ENCODE results near the gene DVL1. TPM values are rescaled to one million over a fixed set of nuclear protein-coding genes. Genes with fewer than 3 reads are reported as not detected.

Gene DVL1
- polyA plus RNA-seq, 4 donors = 46.7 to 88.8 (median 61.3) TPM

DNA sequence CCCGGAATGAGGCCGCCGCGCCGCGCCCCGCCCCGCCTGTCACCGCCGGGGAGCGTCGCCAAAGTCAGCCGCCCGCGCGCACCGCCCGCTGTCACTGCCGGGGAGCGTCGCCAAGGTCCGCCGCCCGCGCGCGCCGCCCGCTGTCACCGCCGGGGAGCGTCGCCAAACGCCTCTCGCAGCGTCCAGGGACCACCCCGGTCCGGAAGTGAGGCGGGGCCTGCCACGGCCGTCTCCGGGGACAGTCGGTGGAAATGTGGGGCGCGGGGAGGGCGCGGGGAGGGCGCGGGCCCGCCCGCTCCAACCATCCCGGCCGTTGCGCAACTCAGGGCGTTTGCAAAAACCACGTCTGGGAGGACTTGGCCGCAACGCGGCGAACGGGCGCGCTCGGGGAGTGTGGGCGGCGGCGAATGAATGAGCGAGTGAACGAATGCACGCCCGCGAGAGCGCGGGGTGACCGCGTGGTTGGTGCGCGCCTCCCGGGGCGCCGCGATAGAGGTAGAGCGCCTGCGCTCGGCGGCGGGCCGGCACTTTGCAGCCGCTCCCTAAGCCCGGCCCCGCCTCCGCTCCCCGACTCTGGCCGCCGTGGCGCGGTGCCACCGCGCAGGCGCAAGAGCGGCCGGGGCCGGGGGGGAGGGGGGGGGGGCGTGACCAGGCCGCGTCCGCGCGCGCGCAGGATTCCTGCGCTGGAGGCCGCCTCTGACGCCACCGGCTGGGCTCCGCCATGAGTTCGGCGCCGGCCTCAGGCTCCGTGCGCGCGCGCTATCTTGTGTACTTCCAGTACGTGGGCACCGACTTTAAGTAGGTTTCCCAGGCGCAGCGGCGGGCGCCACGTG is 41.1 kb downstream of the DVL1 start, which contains the start of the genes ACAP3 and PUSL1:
ACAP3 (minus strand) TSS at position 8 of the 833 bp plus-strand sequence. CDS start 115 bp downstream, outside the sequence.
PUSL1 (plus strand) TSS at position 675 of the 833 bp plus-strand sequence; CDS start at position 722, 47 bp downstream.
- Histone ChIP-seq H3K27ac (ENCODE audit: low read depth in 1 of 3, low read length in 2 of 3) (peak within 1 kb of the TSS; percentile 89 to 95 (median 95)), H3K9me3 (ENCODE audit: control insufficient read depth in 2 of 2, insufficient read depth in 1 of 2, low read depth in 1 of 2, low read length in 1 of 2) (no peaks in the 10 kb centered on the region), H3K36me3 (ENCODE audit: control insufficient read depth in 3 of 3, insufficient read depth in 2 of 3, low read depth in 1 of 3, low read length in 3 of 3) (peaks cover 6 to 47% (median 9%) of the 10 kb centered on the region in 3 donors), H3K27me3 (ENCODE audit: control insufficient read depth in 3 of 3, insufficient read depth in 3 of 3, low read length in 3 of 3) (no peaks in the 10 kb centered on the region), H3K4me3 (ENCODE audit: low read depth in 1 of 3, low read length in 3 of 3) (peak within 1 kb of the TSS; percentile 69 to 83 (median 76)), H3K4me1 (ENCODE audit: control insufficient read depth in 3 of 3, insufficient read depth in 2 of 3, low read depth in 1 of 3, low read length in 2 of 3) (peaks cover 7 to 34% (median 13%) of the 10 kb centered on the region in 3 donors)
- no peak for FAIRE-seq
- DNase-seq = peak; percentile 90 to 96
- WGBS, 3 donors = 1% methylated on average over 82 to 130 of the region's 131 CpGs

DNA sequence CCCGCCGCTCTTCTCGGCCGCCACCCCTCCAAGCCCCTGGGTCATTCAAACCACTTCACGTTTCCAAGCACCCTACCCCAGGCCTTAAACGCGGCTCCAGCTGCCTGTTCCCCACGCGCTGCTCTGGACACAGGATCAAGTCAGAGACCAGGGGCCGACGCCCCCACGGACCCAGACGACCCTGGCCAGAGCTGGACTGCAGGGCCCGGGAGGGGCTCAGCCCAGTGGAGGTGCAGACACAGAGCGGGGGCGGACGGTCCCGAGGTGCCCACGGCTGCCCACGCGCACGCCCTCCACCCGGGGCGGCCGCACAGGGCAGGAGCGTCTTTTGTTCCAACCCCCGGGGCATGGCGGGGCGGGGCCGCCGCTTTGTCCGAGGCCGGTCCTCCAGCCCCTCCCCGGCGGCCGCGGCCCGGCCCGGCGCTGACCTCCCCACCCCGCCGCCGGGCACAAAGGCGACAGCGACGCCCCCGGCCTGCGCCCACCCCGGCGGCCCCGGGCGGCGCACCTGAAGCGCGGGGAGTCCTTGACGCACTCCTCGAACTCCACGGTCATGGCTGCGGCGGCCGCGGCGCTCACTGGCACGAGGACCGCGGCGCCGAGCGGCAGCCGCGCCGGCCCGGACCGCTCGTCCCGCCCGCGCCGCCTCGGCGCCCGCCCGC is 41.8 kb downstream of the DVL1 start:
- peak overlapping the region; percentile 69 to 85 (median 82) for H3K27ac ChIP-seq (ENCODE audit: low read depth in 1 of 3, low read length in 2 of 3)
- peaks cover 7 to 34% (median 13%) of the 10 kb centered on the region in 3 donors for H3K4me1 ChIP-seq (ENCODE audit: control insufficient read depth in 3 of 3, insufficient read depth in 2 of 3, low read depth in 1 of 3, low read length in 2 of 3)
- H3K9me3 ChIP-seq (ENCODE audit: control insufficient read depth in 2 of 2, insufficient read depth in 1 of 2, low read depth in 1 of 2, low read length in 1 of 2) = no peaks in the 10 kb centered on the region
- no peak for FAIRE-seq
- DNase-seq = peak in 1 of 2 donors; percentile 34
- H3K4me3 ChIP-seq (ENCODE audit: low read depth in 1 of 3, low read length in 3 of 3) = peak overlapping the region; percentile 65 to 76 (median 68)
- H3K27me3 ChIP-seq (ENCODE audit: control insufficient read depth in 3 of 3, insufficient read depth in 3 of 3, low read length in 3 of 3) = no peaks in the 10 kb centered on the region
- peaks cover 0 to 47% (median 4%) of the 10 kb centered on the region in 3 donors for H3K36me3 ChIP-seq (ENCODE audit: control insufficient read depth in 3 of 3, insufficient read depth in 2 of 3, low read depth in 1 of 3, low read length in 3 of 3)
- WGBS, 3 donors = 0 to 1% (median 1%) methylated on average over 31 to 83 of the region's 83 CpGs

GRCh38 chr1:1306661-1307260 is 42.5 kb downstream of the DVL1 start:
- Histone ChIP-seq H3K9me3 (ENCODE audit: control insufficient read depth in 2 of 2, insufficient read depth in 1 of 2, low read depth in 1 of 2, low read length in 1 of 2) (no peaks in the 10 kb centered on the region), H3K36me3 (ENCODE audit: control insufficient read depth in 3 of 3, insufficient read depth in 2 of 3, low read depth in 1 of 3, low read length in 3 of 3) (peaks cover 0 to 47% (median 2%) of the 10 kb centered on the region in 3 donors), H3K27ac (ENCODE audit: low read depth in 1 of 3, low read length in 2 of 3) (peak overlapping the region; percentile 20 to 85 (median 75)), H3K4me1 (ENCODE audit: control insufficient read depth in 3 of 3, insufficient read depth in 2 of 3, low read depth in 1 of 3, low read length in 2 of 3) (peaks cover 7 to 34% (median 13%) of the 10 kb centered on the region in 3 donors), H3K4me3 (ENCODE audit: low read depth in 1 of 3, low read length in 3 of 3) (peak overlapping the region; percentile 65 to 76 (median 68)), H3K27me3 (ENCODE audit: control insufficient read depth in 3 of 3, insufficient read depth in 3 of 3, low read length in 3 of 3) (no peaks in the 10 kb centered on the region)
- 19 to 37% (median 37%) methylated on average over 27 of the region's 27 CpGs for WGBS, 3 donors
- FAIRE-seq (no peak), DNase-seq (peak; percentile 46 to 67)

DNA sequence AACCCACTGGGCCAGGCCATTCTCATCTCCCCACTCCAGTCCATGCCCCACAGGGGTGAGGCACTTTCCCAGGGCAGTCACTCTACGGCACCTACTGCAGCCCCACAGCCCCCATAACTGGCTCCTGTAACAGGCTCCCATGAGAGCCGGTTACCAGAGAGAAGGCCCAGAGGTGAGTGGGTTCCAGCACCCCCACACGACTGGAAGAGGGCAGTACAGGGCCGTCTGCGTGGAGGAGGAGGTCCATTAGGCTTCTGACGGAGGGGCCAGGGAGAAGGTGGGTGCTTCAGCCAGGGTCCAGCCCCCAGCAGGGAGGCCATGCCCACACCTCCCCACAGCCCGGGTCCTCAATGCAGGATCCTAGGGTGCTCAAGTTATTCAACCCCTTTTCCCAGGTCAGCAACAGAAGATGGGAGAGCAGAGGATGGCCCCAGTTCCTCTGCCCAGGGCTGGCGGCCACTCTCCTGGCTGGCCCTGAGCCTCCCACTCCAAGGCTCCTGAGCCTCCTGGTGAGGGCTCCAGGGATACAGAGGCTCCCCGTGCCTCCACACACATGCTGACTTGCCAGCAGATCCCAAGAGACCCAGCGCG is 43.1 kb downstream of the DVL1 start:
- Histone ChIP-seq H3K36me3 (ENCODE audit: control insufficient read depth in 3 of 3, insufficient read depth in 2 of 3, low read depth in 1 of 3, low read length in 3 of 3) (peaks cover 0 to 42% (median 0%) of the 10 kb centered on the region in 3 donors), H3K9me3 (ENCODE audit: control insufficient read depth in 2 of 2, insufficient read depth in 1 of 2, low read depth in 1 of 2, low read length in 1 of 2) (no peaks in the 10 kb centered on the region), H3K27ac (ENCODE audit: low read depth in 1 of 3, low read length in 2 of 3) (peak overlapping the region in 2 of 3 donors; percentile 75 to 77), H3K27me3 (ENCODE audit: control insufficient read depth in 3 of 3, insufficient read depth in 3 of 3, low read length in 3 of 3) (no peaks in the 10 kb centered on the region), H3K4me1 (ENCODE audit: control insufficient read depth in 3 of 3, insufficient read depth in 2 of 3, low read depth in 1 of 3, low read length in 2 of 3) (peaks cover 7 to 34% (median 13%) of the 10 kb centered on the region in 3 donors), H3K4me3 (ENCODE audit: low read depth in 1 of 3, low read length in 3 of 3) (peak overlapping the region in 2 of 3 donors; percentile 68 to 76)
- 29 to 40% (median 37%) methylated on average over 11 of the region's 11 CpGs for WGBS, 3 donors
- no peak for DNase-seq
- no peak for FAIRE-seq

GRCh38 chr1:1305300-1306069 is 43.7 kb downstream of the DVL1 start:
- peaks cover 0 to 36% (median 0%) of the 10 kb centered on the region in 3 donors for H3K36me3 ChIP-seq (ENCODE audit: control insufficient read depth in 3 of 3, insufficient read depth in 2 of 3, low read depth in 1 of 3, low read length in 3 of 3)
- no peak for FAIRE-seq
- peaks cover 7 to 34% (median 13%) of the 10 kb centered on the region in 3 donors for H3K4me1 ChIP-seq (ENCODE audit: control insufficient read depth in 3 of 3, insufficient read depth in 2 of 3, low read depth in 1 of 3, low read length in 2 of 3)
- peak; percentile 83 to 90 for DNase-seq
- H3K27ac ChIP-seq (ENCODE audit: low read depth in 1 of 3, low read length in 2 of 3) = peak overlapping the region; percentile 44 to 77 (median 75)
- no peaks in the 10 kb centered on the region for H3K27me3 ChIP-seq (ENCODE audit: control insufficient read depth in 3 of 3, insufficient read depth in 3 of 3, low read length in 3 of 3)
- H3K9me3 ChIP-seq (ENCODE audit: control insufficient read depth in 2 of 2, insufficient read depth in 1 of 2, low read depth in 1 of 2, low read length in 1 of 2) = no peaks in the 10 kb centered on the region
- 10 to 17% (median 12%) methylated on average over 20 to 25 of the region's 25 CpGs for WGBS, 3 donors
- H3K4me3 ChIP-seq (ENCODE audit: low read depth in 1 of 3, low read length in 3 of 3) = peak overlapping the region in 2 of 3 donors; percentile 68 to 76

DNA sequence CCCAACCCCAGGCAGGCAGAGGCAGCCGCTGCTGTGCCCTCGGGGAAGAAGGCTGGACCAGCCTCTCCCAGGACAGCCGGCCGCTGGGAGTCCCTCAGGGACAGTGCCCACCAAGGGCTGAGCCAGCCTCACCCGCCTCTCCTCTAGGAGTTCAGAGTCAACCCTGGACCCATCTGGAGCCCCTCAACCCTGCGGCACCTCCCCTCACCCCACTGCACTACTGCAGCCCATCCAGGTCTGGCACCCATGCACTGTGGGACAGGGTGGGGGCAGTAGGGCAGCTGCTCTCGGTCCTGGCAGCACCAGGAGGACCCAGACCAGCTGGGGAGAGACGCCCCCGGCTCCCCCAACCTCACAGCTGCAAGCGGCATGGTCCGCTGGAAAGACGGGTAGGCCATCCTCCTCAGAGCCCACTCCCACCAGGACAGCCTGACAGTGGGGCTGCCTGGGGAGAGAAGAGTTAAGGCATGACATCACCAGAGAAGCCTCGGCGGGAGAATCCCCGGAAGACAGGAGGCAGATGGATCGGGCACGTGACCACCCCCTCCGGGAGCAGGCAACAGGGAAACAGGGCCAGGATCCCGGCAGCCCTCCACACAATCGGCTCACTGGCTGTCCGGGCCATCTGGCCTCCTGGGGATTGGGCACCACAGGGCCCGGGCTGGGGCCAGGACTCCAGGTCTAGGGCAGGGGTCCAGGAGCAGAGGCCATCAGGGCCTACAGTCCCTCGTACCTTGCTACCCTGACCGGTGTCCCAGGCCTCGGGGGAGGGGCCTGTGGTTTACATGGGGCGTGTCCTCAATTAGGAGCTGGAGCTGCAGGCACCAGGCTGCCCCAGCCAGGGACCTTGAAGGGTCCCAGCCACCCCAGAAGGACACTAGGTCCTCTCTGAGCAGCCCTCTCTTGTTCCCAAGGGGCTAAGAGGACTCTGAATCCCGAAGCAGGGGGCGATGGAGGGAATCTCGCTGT is 44.6 kb downstream of the DVL1 start:
- FAIRE-seq = no peak
- H3K4me3 ChIP-seq (ENCODE audit: low read depth in 1 of 3, low read length in 3 of 3) = peak overlapping the region in 2 of 3 donors; percentile 29 to 76
- H3K4me1 ChIP-seq (ENCODE audit: control insufficient read depth in 3 of 3, insufficient read depth in 2 of 3, low read depth in 1 of 3, low read length in 2 of 3) = peaks cover 7 to 27% (median 13%) of the 10 kb centered on the region in 3 donors
- H3K27ac ChIP-seq (ENCODE audit: low read depth in 1 of 3, low read length in 2 of 3) = peak overlapping the region; percentile 44 to 77 (median 75)
- DNase-seq = peak; percentile 48 to 84
- 34 to 42% (median 40%) methylated on average over 25 to 29 of the region's 29 CpGs for WGBS, 3 donors
- peaks cover 0 to 36% (median 0%) of the 10 kb centered on the region in 3 donors for H3K36me3 ChIP-seq (ENCODE audit: control insufficient read depth in 3 of 3, insufficient read depth in 2 of 3, low read depth in 1 of 3, low read length in 3 of 3)
- H3K9me3 ChIP-seq (ENCODE audit: control insufficient read depth in 2 of 2, insufficient read depth in 1 of 2, low read depth in 1 of 2, low read length in 1 of 2) = no peaks in the 10 kb centered on the region
- H3K27me3 ChIP-seq (ENCODE audit: control insufficient read depth in 3 of 3, insufficient read depth in 3 of 3, low read length in 3 of 3) = no peaks in the 10 kb centered on the region

GRCh38 chr1:1303736-1304135 is 45.5 kb downstream of the DVL1 start:
- Histone ChIP-seq H3K4me3 (ENCODE audit: low read depth in 1 of 3, low read length in 3 of 3) (no peak overlapping the region), H3K27me3 (ENCODE audit: control insufficient read depth in 3 of 3, insufficient read depth in 3 of 3, low read length in 3 of 3) (no peaks in the 10 kb centered on the region), H3K36me3 (ENCODE audit: control insufficient read depth in 3 of 3, insufficient read depth in 2 of 3, low read depth in 1 of 3, low read length in 3 of 3) (peaks cover 0 to 40% (median 0%) of the 10 kb centered on the region in 3 donors), H3K9me3 (ENCODE audit: control insufficient read depth in 2 of 2, insufficient read depth in 1 of 2, low read depth in 1 of 2, low read length in 1 of 2) (no peaks in the 10 kb centered on the region), H3K4me1 (ENCODE audit: control insufficient read depth in 3 of 3, insufficient read depth in 2 of 3, low read depth in 1 of 3, low read length in 2 of 3) (peaks cover 7 to 24% (median 13%) of the 10 kb centered on the region in 3 donors), H3K27ac (ENCODE audit: low read depth in 1 of 3, low read length in 2 of 3) (no peak overlapping the region)
- no peak for DNase-seq
- FAIRE-seq = no peak
- 77 to 85% (median 85%) methylated on average over 13 of the region's 13 CpGs for WGBS, 3 donors
